ENCODE data around the gene RAP1GAP2. TPM values are rescaled to one million over a fixed set of nuclear protein-coding genes. Genes with fewer than 3 reads are reported as not detected.

RAP1GAP2 gene
- total RNA-seq, 1 donor from 2014 or later: 0.79 TPM

- Mint-ChIP-seq H3K27ac (peak overlapping the region; percentile 5), H3K9me3 (no peaks in the 10 kb centered on the region), H3K4me1 (peaks cover 63% of the 10 kb centered on the region), H3K4me3 (peak overlapping the region; percentile 85), H3K27me3 (peaks cover 10% of the 10 kb centered on the region), H3K36me3 (ENCODE audit: low read depth) (peaks cover 15% of the 10 kb centered on the region)
- no peak for DNase-seq
- intact Hi-C loops (cut with micrococcal nuclease): no loop called here
Measured at GRCh38 chr17:2797637-2798036, 1.4 kb downstream of the RAP1GAP2 start.

GRCh38 chr17:2798188-2798587 lies 1.9 kb downstream of the RAP1GAP2 start:
- Mint-ChIP-seq H3K9me3 (no peaks in the 10 kb centered on the region), H3K27ac (no peak overlapping the region), H3K27me3 (peaks cover 7% of the 10 kb centered on the region), H3K36me3 (ENCODE audit: low read depth) (peaks cover 20% of the 10 kb centered on the region), H3K4me3 (peak overlapping the region; percentile 85), H3K4me1 (peaks cover 58% of the 10 kb centered on the region)
- peak; percentile 57 for DNase-seq
- intact Hi-C loops (cut with micrococcal nuclease): no loop called here

GRCh38 chr17:2798678-2799077 lies 2.4 kb downstream of the RAP1GAP2 start:
- H3K4me1 Mint-ChIP-seq: peaks cover 54% of the 10 kb centered on the region

GRCh38 chr17:2799653-2800052 lies 3.4 kb downstream of the RAP1GAP2 start:
- H3K27ac Mint-ChIP-seq: no peak overlapping the region

More at GRCh38 chr17:2798678-2799077, 2.4 kb downstream of the RAP1GAP2 start:
- H3K9me3 Mint-ChIP-seq: no peaks in the 10 kb centered on the region
- H3K27ac Mint-ChIP-seq: no peak overlapping the region
- intact Hi-C loops (cut with micrococcal nuclease): no loop called here
- DNase-seq: peak; percentile 60
- peaks cover 7% of the 10 kb centered on the region for H3K27me3 Mint-ChIP-seq
- peaks cover 22% of the 10 kb centered on the region for H3K36me3 Mint-ChIP-seq (ENCODE audit: low read depth)
- no peak overlapping the region for H3K4me3 Mint-ChIP-seq

GRCh38 chr17:2800367-2800766 lies 4.1 kb downstream of the RAP1GAP2 start:
- Mint-ChIP-seq H3K4me1 (peaks cover 40% of the 10 kb centered on the region), H3K4me3 (no peak overlapping the region), H3K36me3 (ENCODE audit: low read depth) (peaks cover 23% of the 10 kb centered on the region), H3K27me3 (peaks cover 6% of the 10 kb centered on the region), H3K27ac (no peak overlapping the region), H3K9me3 (no peaks in the 10 kb centered on the region)
- intact Hi-C loops (cut with micrococcal nuclease): no loop called here
- DNase-seq: no peak

More at GRCh38 chr17:2799653-2800052, 3.4 kb downstream of the RAP1GAP2 start:
- intact Hi-C loops (cut with micrococcal nuclease): no loop called here
- H3K36me3 Mint-ChIP-seq (ENCODE audit: low read depth): peaks cover 23% of the 10 kb centered on the region
- no peak for DNase-seq
- no peaks in the 10 kb centered on the region for H3K9me3 Mint-ChIP-seq
- H3K27me3 Mint-ChIP-seq: peaks cover 6% of the 10 kb centered on the region
- H3K4me1 Mint-ChIP-seq: peaks cover 44% of the 10 kb centered on the region
- no peak overlapping the region for H3K4me3 Mint-ChIP-seq

GRCh38 chr17:2801841-2802240 lies 5.6 kb downstream of the RAP1GAP2 start:
- Mint-ChIP-seq H3K36me3 (ENCODE audit: low read depth) (peaks cover 25% of the 10 kb centered on the region), H3K27ac (no peak overlapping the region), H3K4me1 (peaks cover 28% of the 10 kb centered on the region), H3K27me3 (peaks cover 5% of the 10 kb centered on the region), H3K9me3 (no peaks in the 10 kb centered on the region), H3K4me3 (no peak overlapping the region)
- intact Hi-C loops (cut with micrococcal nuclease): no loop called here
- no peak for DNase-seq

GRCh38 chr17:2802574-2802973 lies 6.3 kb downstream of the RAP1GAP2 start:
- Mint-ChIP-seq H3K27ac (no peak overlapping the region), H3K4me3 (no peak overlapping the region), H3K27me3 (peaks cover 5% of the 10 kb centered on the region), H3K9me3 (no peaks in the 10 kb centered on the region), H3K4me1 (peaks cover 21% of the 10 kb centered on the region), H3K36me3 (ENCODE audit: low read depth) (peaks cover 27% of the 10 kb centered on the region)
- DNase-seq: no peak
- intact Hi-C loops (cut with micrococcal nuclease): no loop called here

- peaks cover 5% of the 10 kb centered on the region for H3K27me3 Mint-ChIP-seq
- peaks cover 27% of the 10 kb centered on the region for H3K36me3 Mint-ChIP-seq (ENCODE audit: low read depth)
- no peaks in the 10 kb centered on the region for H3K9me3 Mint-ChIP-seq
- no peak overlapping the region for H3K4me3 Mint-ChIP-seq
- no peak overlapping the region for H3K27ac Mint-ChIP-seq
- DNase-seq: no peak
- H3K4me1 Mint-ChIP-seq: peaks cover 13% of the 10 kb centered on the region
- intact Hi-C loops (cut with micrococcal nuclease): no loop called here
Measured at GRCh38 chr17:2803386-2803785, 7.1 kb downstream of the RAP1GAP2 start.

- H3K27ac Mint-ChIP-seq: no peak overlapping the region
- no peaks in the 10 kb centered on the region for H3K9me3 Mint-ChIP-seq
- peaks cover 28% of the 10 kb centered on the region for H3K36me3 Mint-ChIP-seq (ENCODE audit: low read depth)
- H3K4me3 Mint-ChIP-seq: no peak overlapping the region
- peaks cover 11% of the 10 kb centered on the region for H3K4me1 Mint-ChIP-seq
- intact Hi-C loops (cut with micrococcal nuclease): no loop called here
- H3K27me3 Mint-ChIP-seq: peaks cover 6% of the 10 kb centered on the region
- no peak for DNase-seq
Measured at GRCh38 chr17:2803971-2804370, 7.7 kb downstream of the RAP1GAP2 start.

GRCh38 chr17:2804912-2805311 lies 8.7 kb downstream of the RAP1GAP2 start:
- Mint-ChIP-seq H3K27me3 (peaks cover 6% of the 10 kb centered on the region), H3K9me3 (no peaks in the 10 kb centered on the region), H3K27ac (no peak overlapping the region), H3K4me1 (peaks cover 7% of the 10 kb centered on the region), H3K4me3 (no peak overlapping the region), H3K36me3 (ENCODE audit: low read depth) (peaks cover 25% of the 10 kb centered on the region)
- intact Hi-C loops (cut with micrococcal nuclease): no loop called here
- no peak for DNase-seq

- peaks cover 23% of the 10 kb centered on the region for H3K36me3 Mint-ChIP-seq (ENCODE audit: low read depth)
- DNase-seq: no peak
- H3K4me3 Mint-ChIP-seq: no peak overlapping the region
- H3K27ac Mint-ChIP-seq: no peak overlapping the region
- no peaks in the 10 kb centered on the region for H3K9me3 Mint-ChIP-seq
- peaks cover 9% of the 10 kb centered on the region for H3K27me3 Mint-ChIP-seq
- H3K4me1 Mint-ChIP-seq: peaks cover 4% of the 10 kb centered on the region
- intact Hi-C loops (cut with micrococcal nuclease): no loop called here
Measured at GRCh38 chr17:2805961-2806360, 9.7 kb downstream of the RAP1GAP2 start.

GRCh38 chr17:2808367-2809335 lies 12.4 kb downstream of the RAP1GAP2 start:
- H3K27me3 Mint-ChIP-seq: peaks cover 18% of the 10 kb centered on the region
- no peak overlapping the region for H3K27ac Mint-ChIP-seq
- no peak overlapping the region for H3K4me3 Mint-ChIP-seq
- peaks cover 13% of the 10 kb centered on the region for H3K4me1 Mint-ChIP-seq
- peaks cover 13% of the 10 kb centered on the region for H3K36me3 Mint-ChIP-seq (ENCODE audit: low read depth)
- intact Hi-C loops (cut with micrococcal nuclease): no loop called here
- H3K9me3 Mint-ChIP-seq: no peaks in the 10 kb centered on the region
- DNase-seq: no peak

- Mint-ChIP-seq H3K4me3 (no peak overlapping the region), H3K4me1 (peaks cover 18% of the 10 kb centered on the region), H3K36me3 (ENCODE audit: low read depth) (peaks cover 12% of the 10 kb centered on the region), H3K27ac (no peak overlapping the region), H3K9me3 (no peaks in the 10 kb centered on the region), H3K27me3 (peaks cover 22% of the 10 kb centered on the region)
- intact Hi-C loops (cut with micrococcal nuclease): no loop called here
- no peak for DNase-seq
Measured at GRCh38 chr17:2809337-2809736, 13.1 kb downstream of the RAP1GAP2 start.

GRCh38 chr17:2814049-2814448 lies 17.8 kb downstream of the RAP1GAP2 start:
- Mint-ChIP-seq H3K27ac (peak overlapping the region; percentile 53), H3K4me3 (peak overlapping the region; percentile 55)
- intact Hi-C loops (cut with micrococcal nuclease): no loop called here

More at GRCh38 chr17:2814049-2814448, 17.8 kb downstream of the RAP1GAP2 start:
- H3K4me1 Mint-ChIP-seq: peaks cover 26% of the 10 kb centered on the region
- H3K27me3 Mint-ChIP-seq: peaks cover 22% of the 10 kb centered on the region
- DNase-seq: no peak
- H3K36me3 Mint-ChIP-seq (ENCODE audit: low read depth): peaks cover 3% of the 10 kb centered on the region
- H3K9me3 Mint-ChIP-seq: no peaks in the 10 kb centered on the region
